Natural killer cell (primary cell): ENCODE data around the gene OTOGL. TPM values are rescaled to one million over a fixed set of nuclear protein-coding genes. Genes with fewer than 3 reads are reported as not detected.

ENCODE experiments used
- ATAC-seq, 3 donors: fragments of 150-1000 bp in 2 of 3; fragments of 200-7000 bp in 1 of 3; cut with Tn5 transposase; 1 replicate in 1 of 3; 2 replicates in 2 of 3; pipeline ENCODE4 v1.10.0; 2021; ENCODE audit warnings: mild to moderate bottlenecking in 2 of 3, moderate library complexity in 2 of 3
- DNase-seq, 2 donors: peaks; one replicate each; pipeline versions ENCODE4 v3.0.0 to v3.0.0-alpha.2; 2013 to 2021; ENCODE audit warnings: mixed read lengths in 1 of 2
- H3K27ac ChIP-seq: one replicate; pipeline ENCODE4 v1.5.1; 2013; ENCODE audit warnings: mild to moderate bottlenecking, low read length
- H3K27me3 ChIP-seq: one replicate; pipeline ENCODE4 v1.6.1; 2013; ENCODE audit warnings: low read length; ENCODE audit not compliant: control insufficient read depth, insufficient read depth
- H3K36me3 ChIP-seq: one replicate; pipeline ENCODE4 v1.6.1; 2013; ENCODE audit warnings: low read length; ENCODE audit not compliant: control insufficient read depth, insufficient read depth
- H3K4me1 ChIP-seq: one replicate; pipeline ENCODE4 v1.6.1; 2013; ENCODE audit warnings: low read length; ENCODE audit not compliant: control insufficient read depth, insufficient read depth
- H3K4me3 ChIP-seq: one replicate; pipeline ENCODE4 v1.5.1; 2013; ENCODE audit warnings: low read length
- H3K9me3 ChIP-seq: one replicate; pipeline ENCODE4 v1.6.1; 2013; ENCODE audit warnings: low read length; ENCODE audit not compliant: control insufficient read depth, insufficient read depth
- H3K27ac Mint-ChIP-seq, 2 donors: one replicate each; pipeline ENCODE4 v1.8.0; 2022; ENCODE audit warnings: mild to moderate bottlenecking in 2 of 2, mixed read lengths in 2 of 2, moderate library complexity in 1 of 2
- H3K27me3 Mint-ChIP-seq, 2 donors: one replicate each; pipeline ENCODE4 v1.8.0; 2022; ENCODE audit warnings: low read depth in 2 of 2, mixed read lengths in 2 of 2
- H3K36me3 Mint-ChIP-seq: one replicate; pipeline ENCODE4 v1.8.0; 2022; ENCODE audit warnings: mixed read lengths
- H3K4me1 Mint-ChIP-seq, 2 donors: one replicate each; pipeline ENCODE4 v1.8.0; 2022; ENCODE audit warnings: mixed read lengths in 2 of 2
- H3K4me3 Mint-ChIP-seq: one replicate; pipeline ENCODE4 v1.8.0; 2022; ENCODE audit warnings: mild to moderate bottlenecking, moderate library complexity, mixed read lengths
- H3K9me3 Mint-ChIP-seq, 2 donors: one replicate each; pipeline ENCODE4 v1.8.0; 2022; ENCODE audit warnings: mixed read lengths in 2 of 2
- CTCF ChIP-seq: fragments of 200-600 bp; IDR thresholded peaks from one replicate; pipeline ENCODE4 v1.8.0; 2022; ENCODE audit warnings: antibody characterized with exemption
- WGBS: methylation state at CpG from one replicate; pipeline ENCODE4 v1.1.7; 2013; ENCODE audit warnings: missing lambda C conversion rate; ENCODE audit not compliant: insufficient coverage; 5-methylcytosine and 5-hydroxymethylcytosine counted together
- intact Hi-C: fragments of 100-400 bp; cut with micrococcal nuclease; formaldehyde crosslinking; loops from one replicate; pipeline ENCODE4 v1.14.2; 2022
- total RNA-seq, 4 donors: library from RNA; stranded (reverse); fragments of 120-200 nt in 1 of 4; gene quantifications; one replicate each; pipeline versions ENCODE4 v1.2.3 to v1.2.4, GENCODE V29; 2013 to 2022

The OTOGL gene
- total RNA-seq, 3 donors from 2014 or later (not counting 1 experiment from before 2014, with no cell fraction given), result not detected

DNA sequence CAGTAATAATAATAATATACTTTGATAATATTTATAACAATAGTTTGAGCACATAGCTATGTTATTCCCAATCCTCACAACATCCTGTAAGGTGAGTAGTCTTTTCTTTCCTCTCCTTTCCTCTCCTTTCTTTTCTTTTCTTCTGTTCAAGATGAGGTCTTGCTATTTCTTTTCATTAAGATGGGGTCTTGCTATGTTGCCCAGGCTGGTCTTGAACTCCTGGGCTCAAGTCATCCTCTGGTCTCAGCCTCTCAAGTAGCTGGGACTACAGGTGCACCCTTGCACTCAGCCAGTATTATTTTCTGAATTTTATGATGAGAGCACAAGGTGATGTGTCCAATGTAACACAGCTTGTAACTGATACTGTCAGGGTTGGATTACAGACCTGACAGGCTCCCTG, 134.6 kb downstream of the OTOGL start:
- intact Hi-C loops, result no loop called here
- no peak overlapping the region for H3K4me3 ChIP-seq
- Mint-ChIP-seq H3K4me1 (no peaks in the 10 kb centered on the region), H3K36me3 (no peaks in the 10 kb centered on the region), H3K27me3 (peaks cover 3 to 6% of the 10 kb centered on the region in 2 donors), H3K9me3 (no peaks in the 10 kb centered on the region), H3K27ac (no peak overlapping the region), H3K4me3 (no peak overlapping the region)
- ATAC-seq (no peak), DNase-seq (no peak)
- H3K9me3 ChIP-seq, result no peaks in the 10 kb centered on the region
- H3K36me3 ChIP-seq, result no peaks in the 10 kb centered on the region
- no peaks in the 10 kb centered on the region for H3K4me1 ChIP-seq
- H3K27me3 ChIP-seq, result peaks cover 2% of the 10 kb centered on the region
- H3K27ac ChIP-seq, result no peak overlapping the region
- TF ChIP-seq CTCF, result no peak

- intact Hi-C loops, result no loop called here
- Mint-ChIP-seq H3K27me3 (peaks cover 3 to 6% of the 10 kb centered on the region in 2 donors), H3K27ac (no peak overlapping the region), H3K4me1 (no peaks in the 10 kb centered on the region), H3K4me3 (no peak overlapping the region), H3K9me3 (no peaks in the 10 kb centered on the region), H3K36me3 (no peaks in the 10 kb centered on the region)
- H3K36me3 ChIP-seq, result no peaks in the 10 kb centered on the region
- TF ChIP-seq CTCF, result no peak
- WGBS, result 73% methylated on average over 3 of the region's 3 CpGs
- H3K9me3 ChIP-seq, result no peaks in the 10 kb centered on the region
- no peaks in the 10 kb centered on the region for H3K4me1 ChIP-seq
- DNase-seq, result no peak
- no peak overlapping the region for H3K4me3 ChIP-seq
- H3K27ac ChIP-seq, result no peak overlapping the region
- peaks cover 2% of the 10 kb centered on the region for H3K27me3 ChIP-seq
- ATAC-seq, result no peak
Measured at GRCh38 chr12:80234667-80235066, 135.3 kb downstream of the OTOGL start.

- H3K4me1 ChIP-seq, result no peaks in the 10 kb centered on the region
- no peak overlapping the region for H3K27ac ChIP-seq
- no peaks in the 10 kb centered on the region for H3K9me3 Mint-ChIP-seq
- H3K27me3 Mint-ChIP-seq, result peaks cover 3 to 6% of the 10 kb centered on the region in 2 donors
- H3K27ac Mint-ChIP-seq, result no peak overlapping the region
- peaks cover 2% of the 10 kb centered on the region for H3K27me3 ChIP-seq
- H3K36me3 ChIP-seq, result no peaks in the 10 kb centered on the region
- no peak overlapping the region for H3K4me3 Mint-ChIP-seq
- DNase-seq, result no peak
- no peak overlapping the region for H3K4me3 ChIP-seq
- H3K36me3 Mint-ChIP-seq, result no peaks in the 10 kb centered on the region
- H3K9me3 ChIP-seq, result no peaks in the 10 kb centered on the region
- ATAC-seq, result no peak
- no peak for TF ChIP-seq CTCF
- intact Hi-C loops, result no loop called here
- no peaks in the 10 kb centered on the region for H3K4me1 Mint-ChIP-seq
Measured at GRCh38 chr12:80235944-80236343, 136.6 kb downstream of the OTOGL start.

GRCh38 chr12:80239867-80240266, 140.5 kb downstream of the OTOGL start:
- no peak for ATAC-seq
- H3K9me3 Mint-ChIP-seq, result no peaks in the 10 kb centered on the region
- no peak overlapping the region for H3K4me3 Mint-ChIP-seq
- no peaks in the 10 kb centered on the region for H3K4me1 Mint-ChIP-seq
- H3K27me3 Mint-ChIP-seq, result peaks cover under 1 to 3% of the 10 kb centered on the region in 2 donors
- DNase-seq, result no peak
- H3K36me3 ChIP-seq, result no peaks in the 10 kb centered on the region
- H3K27me3 ChIP-seq, result peaks cover 2% of the 10 kb centered on the region
- no peaks in the 10 kb centered on the region for H3K36me3 Mint-ChIP-seq
- intact Hi-C loops, result no loop called here
- no peak overlapping the region for H3K27ac ChIP-seq
- H3K4me3 ChIP-seq, result no peak overlapping the region
- H3K9me3 ChIP-seq, result no peaks in the 10 kb centered on the region
- no peak overlapping the region for H3K27ac Mint-ChIP-seq
- no peak for TF ChIP-seq CTCF
- H3K4me1 ChIP-seq, result no peaks in the 10 kb centered on the region
